Measurements from ENCODE around the gene PTPRC.

- TF ChIP-seq POLR2A (IDR thresholded peaks at IDR 0.05) (no peak), CTCF (IDR thresholded peaks at IDR 0.05) (no peak)
Observed at GRCh38 chr1:198637157-198637556, 1.7 kb upstream of the PTPRC start.
